HCT116 (cell line): ENCODE results near the gene ACACA. TPM values are rescaled to one million over a fixed set of nuclear protein-coding genes. Genes with fewer than 3 reads are reported as not detected.

Source experiments
- ATAC-seq: fragments of 200-7000 bp; cut with Tn5 transposase; 2 replicates; pipeline ENCODE4 v1.9.1; 2020; ENCODE audit warnings: mild to moderate bottlenecking, moderate library complexity
- BruUV-seq: library from RNA; stranded (reverse); fragments of 400-500 nt; replicated peaks from 2 replicates; lab custom pipeline; 2021; lab: Mats Ljungman, UMichigan
- CTCF ChIA-PET: fragments of 300-600 bp; sonication (Branson Sonifier 250); formaldehyde crosslinking; loops from one replicate; lab custom pipeline; 2021; ENCODE audit warnings: antibody characterized with exemption; lab: Charles Lee
- POLR2A ChIA-PET: fragments of 300-600, 350-600 bp; sonication (Branson Sonifier 250); formaldehyde crosslinking; loops from one replicate; lab custom pipeline; 2021; ENCODE audit warnings: antibody characterized with exemption; lab: Charles Lee
- RAD21 ChIA-PET, 2 experiments: fragments of 300-600 bp; sonication (Branson Sonifier 250); formaldehyde crosslinking; loops; one replicate each; lab custom pipeline; 2023; ENCODE audit warnings: low total read pairs in 2 of 2; ENCODE audit not compliant: uncharacterized antibody in 2 of 2, unreplicated experiment in 2 of 2, low non-redundant PET in 1 of 2; lab: Charles Lee
- DNase-seq: peaks from one replicate; pipeline ENCODE4 v3.0.0-alpha.2; 2010; ENCODE audit warnings: low read depth, low spot score
- H2AFZ ChIP-seq: fragments of 200-600 bp; shearing (Covaris generic), sonication (generic); 2 replicates; pipeline ENCODE4 v1.6.1; 2017; ENCODE audit warnings: low read depth, mixed run types, mixed read lengths, antibody characterized with exemption, low read length; ENCODE audit not compliant: poor library complexity, severe bottlenecking
- H3K27ac ChIP-seq: 2 replicates; pipeline ENCODE4 v1.5.1; 2012; ENCODE audit warnings: low read depth, low read length
- H3K27me3 ChIP-seq: fragments of 200-600 bp; sonication (generic); 2 replicates; pipeline ENCODE4 v1.6.1; 2016; ENCODE audit warnings: mixed run types, low read length, mixed read lengths; ENCODE audit not compliant: insufficient read depth
- H3K36me3 ChIP-seq, 2 experiments: fragments of 200-500 bp in 1 of 2; fragments of 200-600 bp in 1 of 2; sonication (Bioruptor generic) in 1 of 2; sonication (generic) in 1 of 2; 2 replicates each; pipeline versions ENCODE4 v1.5.1 to v1.6.1; 2014 to 2016; ENCODE audit warnings: low read length in 2 of 2, inconsistent platforms in 1 of 2, mixed read lengths in 1 of 2, mixed run types in 1 of 2; ENCODE audit not compliant: insufficient read depth in 2 of 2, control insufficient read depth in 1 of 2
- H3K4me1 ChIP-seq, 2 experiments: fragments of 200-600 bp in 1 of 2; sonication (generic) in 1 of 2; 2 replicates each; pipeline versions ENCODE4 v1.5.1 to v1.6.1; 2012 to 2017; ENCODE audit warnings: low read length in 2 of 2, inconsistent platforms in 1 of 2, mild to moderate bottlenecking in 1 of 2, mixed read lengths in 1 of 2, mixed run types in 1 of 2, moderate library complexity in 1 of 2; ENCODE audit not compliant: insufficient read depth in 2 of 2, control insufficient read depth in 1 of 2
- H3K4me2 ChIP-seq: fragments of 200-600 bp; sonication (generic); 2 replicates; pipeline ENCODE4 v1.6.1; 2017; ENCODE audit warnings: mixed run types, low read length, mixed read lengths
- H3K4me3 ChIP-seq, 2 experiments: fragments of 200-600 bp in 1 of 2; sonication (generic) in 1 of 2; replicated peaks in 1 of 2; 2 replicates each; pipeline ENCODE4 v1.5.1; 2011 to 2016; ENCODE audit warnings: low read length in 2 of 2, control low read depth in 1 of 2, low read depth in 1 of 2, mild to moderate bottlenecking in 1 of 2, mixed read lengths in 1 of 2, mixed run types in 1 of 2
- H3K79me2 ChIP-seq: fragments of 200-600 bp; sonication (generic); 2 replicates; pipeline ENCODE4 v1.6.1; 2017; ENCODE audit warnings: mild to moderate bottlenecking, mixed run types, low read length, moderate library complexity, mixed read lengths; ENCODE audit not compliant: insufficient read depth
- H3K9ac ChIP-seq: fragments of 200-600 bp; sonication (generic); 2 replicates; pipeline ENCODE4 v1.6.1; 2016; ENCODE audit warnings: low read length, mixed read lengths
- H3K9me2 ChIP-seq: fragments of 200-600 bp; sonication (generic), shearing (Covaris generic); 2 replicates; pipeline ENCODE4 v1.6.1; 2017; ENCODE audit warnings: mixed run types, mild to moderate bottlenecking, moderate library complexity; ENCODE audit not compliant: insufficient read depth
- H3K9me3 ChIP-seq, 2 experiments: fragments of 200-500 bp in 1 of 2; fragments of 200-600 bp in 1 of 2; sonication (Bioruptor generic) in 1 of 2; sonication (generic) in 1 of 2; 2 replicates each; pipeline ENCODE4 v1.6.1; 2014 to 2017; ENCODE audit warnings: low read length in 2 of 2, mixed read lengths in 2 of 2, inconsistent platforms in 1 of 2, low read depth in 1 of 2, mild to moderate bottlenecking in 1 of 2, mixed run types in 1 of 2, moderate library complexity in 1 of 2; ENCODE audit not compliant: control insufficient read depth in 1 of 2, insufficient read depth in 1 of 2
- H4K20me1 ChIP-seq: fragments of 200-600 bp; sonication (generic), shearing (Covaris generic); 2 replicates; pipeline ENCODE4 v1.6.1; 2017; ENCODE audit warnings: mixed run types, mild to moderate bottlenecking, moderate library complexity; ENCODE audit not compliant: insufficient read depth
- EGR1 ChIP-seq: IDR thresholded peaks from 2 replicates; pipeline ENCODE4 v1.6.1; 2012; ENCODE audit warnings: low read depth
- ELF1 ChIP-seq: IDR thresholded peaks from 2 replicates; pipeline ENCODE4 v1.6.1; 2012; ENCODE audit warnings: low read depth, borderline replicate concordance
- MAX ChIP-seq: IDR thresholded peaks from 2 replicates; pipeline ENCODE4 v1.6.1; 2012
- POLR2A ChIP-seq: IDR thresholded peaks from 2 replicates; pipeline ENCODE4 v1.7.0; 2011; ENCODE audit warnings: borderline replicate concordance; ENCODE audit not compliant: insufficient read depth, insufficient read length; ENCODE audit errors: extremely low read depth
- POLR2AphosphoS5 ChIP-seq: IDR thresholded peaks from 2 replicates; pipeline ENCODE4 v1.6.1; 2011; ENCODE audit warnings: mild to moderate bottlenecking, low read depth, low read length, moderate library complexity
- RAD21 ChIP-seq: IDR thresholded peaks from 2 replicates; pipeline ENCODE4 v1.6.1; 2012; ENCODE audit warnings: low read depth, mild to moderate bottlenecking
- TCF7L2 ChIP-seq: IDR thresholded peaks from 2 replicates; pipeline ENCODE4 v1.7.0; 2011; ENCODE audit warnings: borderline replicate concordance, inconsistent platforms; ENCODE audit not compliant: insufficient read depth, insufficient read length; ENCODE audit errors: extremely low read depth
- YY1 ChIP-seq: IDR thresholded peaks from 2 replicates; pipeline ENCODE4 v1.6.1; 2011; ENCODE audit warnings: low read length, low read depth, moderate library complexity, mild to moderate bottlenecking; ENCODE audit not compliant: insufficient replicate concordance; ENCODE audit errors: extremely low read depth
- ZNF274 ChIP-seq: fragments of 200-500 bp; sonication (Bioruptor generic); IDR thresholded peaks from 2 replicates; pipeline ENCODE4 v1.6.1; 2014; ENCODE audit warnings: mild to moderate bottlenecking, low read depth, low read length, inconsistent platforms
- intact Hi-C: fragments of 100-400 bp; cut with micrococcal nuclease; formaldehyde crosslinking; loops from 2 replicates; pipeline ENCODE4 v1.10.0; 2022
- total RNA-seq: library from RNA; stranded (reverse); gene quantifications from one replicate; pipeline ENCODE4 v1.2.1, GENCODE V29; 2021; ENCODE audit not compliant: unreplicated experiment
- TF ChIP-seq, protein P1 (sequence below): IDR thresholded peaks from 2 replicates; pipeline ENCODE4 v1.6.1; 2012
- TF ChIP-seq, protein P2 (sequence below), 3 experiments: fragments of 200-600 bp in 1 of 3; sonication (generic) in 1 of 3; IDR thresholded peaks in 2 of 3; conservative IDR thresholded peaks in 1 of 3; 2 replicates each; pipeline ENCODE4 v1.5.1; 2012 to 2017; ENCODE audit warnings: low read depth in 2 of 3, low read length in 2 of 3, antibody characterized with exemption in 1 of 3, borderline replicate concordance in 1 of 3, control low read depth in 1 of 3, mild to moderate bottlenecking in 1 of 3, mixed read lengths in 1 of 3, mixed run types in 1 of 3, moderate library complexity in 1 of 3; ENCODE audit not compliant: insufficient read depth in 1 of 3

ACACA gene
- total RNA-seq, 1 experiment from 2014 or later: 161 TPM

GRCh38 chr17:37309051-37309450 lies 97.6 kb downstream of the ACACA start:
- ChIA-PET CTCF (no interaction called here), RAD21 (no interaction called here), POLR2A (no interaction called here)
- Histone ChIP-seq H3K4me2 (no peak overlapping the region), H3K4me1 (no peaks in the 10 kb centered on the region), H3K9ac (no peak overlapping the region), H3K36me3 (peaks cover 4 to 6% of the 10 kb centered on the region in 2 experiments; a peak in 1 of 4 replicates), H3K79me2 (peaks cover 59% of the 10 kb centered on the region), H3K9me2 (no peaks in the 10 kb centered on the region), H4K20me1 (peaks cover 9% of the 10 kb centered on the region; the same call in 1 of the 2 replicates), H3K4me3 (no peak overlapping the region), H3K27me3 (no peaks in the 10 kb centered on the region), H2AFZ (no peak overlapping the region), H3K27ac (no peak overlapping the region), H3K9me3 (no peaks in the 10 kb centered on the region)
- BruUV-seq: no TSS peak
- intact Hi-C loops: no loop called here
- ATAC-seq: no peak
- no peak for DNase-seq
- no peak for TF ChIP-seq YY1
- TF ChIP-seq ELF1: no peak
- no peak for TF ChIP-seq POLR2A
- TF ChIP-seq MAX: no peak
- no peak for TF ChIP-seq EGR1
- no peak for TF ChIP-seq ZNF274
- TF ChIP-seq, protein P1, sequence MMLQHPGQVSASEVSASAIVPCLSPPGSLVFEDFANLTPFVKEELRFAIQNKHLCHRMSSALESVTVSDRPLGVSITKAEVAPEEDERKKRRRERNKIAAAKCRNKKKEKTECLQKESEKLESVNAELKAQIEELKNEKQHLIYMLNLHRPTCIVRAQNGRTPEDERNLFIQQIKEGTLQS: no peak
- TF ChIP-seq, protein P2, sequence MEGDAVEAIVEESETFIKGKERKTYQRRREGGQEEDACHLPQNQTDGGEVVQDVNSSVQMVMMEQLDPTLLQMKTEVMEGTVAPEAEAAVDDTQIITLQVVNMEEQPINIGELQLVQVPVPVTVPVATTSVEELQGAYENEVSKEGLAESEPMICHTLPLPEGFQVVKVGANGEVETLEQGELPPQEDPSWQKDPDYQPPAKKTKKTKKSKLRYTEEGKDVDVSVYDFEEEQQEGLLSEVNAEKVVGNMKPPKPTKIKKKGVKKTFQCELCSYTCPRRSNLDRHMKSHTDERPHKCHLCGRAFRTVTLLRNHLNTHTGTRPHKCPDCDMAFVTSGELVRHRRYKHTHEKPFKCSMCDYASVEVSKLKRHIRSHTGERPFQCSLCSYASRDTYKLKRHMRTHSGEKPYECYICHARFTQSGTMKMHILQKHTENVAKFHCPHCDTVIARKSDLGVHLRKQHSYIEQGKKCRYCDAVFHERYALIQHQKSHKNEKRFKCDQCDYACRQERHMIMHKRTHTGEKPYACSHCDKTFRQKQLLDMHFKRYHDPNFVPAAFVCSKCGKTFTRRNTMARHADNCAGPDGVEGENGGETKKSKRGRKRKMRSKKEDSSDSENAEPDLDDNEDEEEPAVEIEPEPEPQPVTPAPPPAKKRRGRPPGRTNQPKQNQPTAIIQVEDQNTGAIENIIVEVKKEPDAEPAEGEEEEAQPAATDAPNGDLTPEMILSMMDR (IDR thresholded peaks at IDR 0.05 in 2 of 3, conservative IDR thresholded peaks at IDR 0.05 in 1 of 3; ENCODE audit: borderline replicate concordance in 1 of 3, insufficient read depth in 1 of 3, low read depth in 2 of 3, low read length in 2 of 3): no peak
- no peak for TF ChIP-seq RAD21
- TF ChIP-seq POLR2AphosphoS5: no peak
- no peak for TF ChIP-seq TCF7L2
